ENCODE results near the gene KLRF1. TPM values are rescaled to one million over a fixed set of nuclear protein-coding genes. Genes with fewer than 3 reads are reported as not detected.

Gene KLRF1
- total RNA-seq, 1 donor from 2014 or later: not detected

- no peak for TF ChIP-seq CTCF (IDR thresholded peaks at IDR 0.05; ENCODE audit: insufficient read depth, low read length, severe bottlenecking)
- Histone ChIP-seq H3K27me3 (ENCODE audit: control insufficient read depth, insufficient read depth, low read length) (no peaks in the 10 kb centered on the region), H3K4me3 (ENCODE audit: low read depth, low read length) (no peak overlapping the region), H3K36me3 (ENCODE audit: control insufficient read depth, insufficient read depth, low read length) (no peaks in the 10 kb centered on the region)
- FAIRE-seq (no peak), DNase-seq (ENCODE audit: low read depth) (no peak)
Measured at GRCh38 chr12:9784816-9785215, 42.5 kb upstream of the KLRF1 start.

GRCh38 chr12:9786726-9787717 is 40.3 kb upstream of the KLRF1 start:
- Histone ChIP-seq H3K4me3 (ENCODE audit: low read depth, low read length) (no peak overlapping the region), H3K27me3 (ENCODE audit: control insufficient read depth, insufficient read depth, low read length) (no peaks in the 10 kb centered on the region), H3K36me3 (ENCODE audit: control insufficient read depth, insufficient read depth, low read length) (no peaks in the 10 kb centered on the region)
- no peak for FAIRE-seq
- DNase-seq (ENCODE audit: low read depth): no peak
- TF ChIP-seq CTCF (IDR thresholded peaks at IDR 0.05; ENCODE audit: insufficient read depth, low read length, severe bottlenecking): no peak

GRCh38 chr12:9792185-9792900 is 34.9 kb upstream of the KLRF1 start:
- H3K27me3 ChIP-seq (ENCODE audit: control insufficient read depth, insufficient read depth, low read length): no peaks in the 10 kb centered on the region
- no peaks in the 10 kb centered on the region for H3K36me3 ChIP-seq (ENCODE audit: control insufficient read depth, insufficient read depth, low read length)
- no peak for TF ChIP-seq CTCF (IDR thresholded peaks at IDR 0.05; ENCODE audit: insufficient read depth, low read length, severe bottlenecking)
- DNase-seq (ENCODE audit: low read depth): peak; percentile 1
- FAIRE-seq: no peak
- H3K4me3 ChIP-seq (ENCODE audit: low read depth, low read length): no peak overlapping the region

GRCh38 chr12:9792961-9793617 is 34.2 kb upstream of the KLRF1 start:
- Histone ChIP-seq H3K27me3 (ENCODE audit: control insufficient read depth, insufficient read depth, low read length) (no peaks in the 10 kb centered on the region), H3K4me3 (ENCODE audit: low read depth, low read length) (no peak overlapping the region), H3K36me3 (ENCODE audit: control insufficient read depth, insufficient read depth, low read length) (no peaks in the 10 kb centered on the region)
- no peak for TF ChIP-seq CTCF (IDR thresholded peaks at IDR 0.05; ENCODE audit: insufficient read depth, low read length, severe bottlenecking)
- FAIRE-seq: no peak
- DNase-seq (ENCODE audit: low read depth): peak; percentile 70

- H3K4me3 ChIP-seq (ENCODE audit: low read depth, low read length): no peak overlapping the region
- FAIRE-seq (no peak), DNase-seq (ENCODE audit: low read depth) (no peak)
- H3K36me3 ChIP-seq (ENCODE audit: control insufficient read depth, insufficient read depth, low read length): no peaks in the 10 kb centered on the region
- no peak for TF ChIP-seq CTCF (IDR thresholded peaks at IDR 0.05; ENCODE audit: insufficient read depth, low read length, severe bottlenecking)
- H3K27me3 ChIP-seq (ENCODE audit: control insufficient read depth, insufficient read depth, low read length): no peaks in the 10 kb centered on the region
Measured at GRCh38 chr12:9793779-9794395, 33.4 kb upstream of the KLRF1 start.

All from bronchial epithelial cell (primary cell).